ENCODE results near the gene PRLHR.

GRCh38 chr10:118583611-118584010 lies 11.8 kb downstream of the PRLHR start:
- TF ChIP-seq ZNF274 (IDR thresholded peaks at IDR 0.05; ENCODE audit: insufficient read depth, insufficient read length) (no peak), FOS (IDR thresholded peaks at IDR 0.05; ENCODE audit: borderline replicate concordance, extremely low read depth, insufficient read length) (no peak)
